ENCODE measurements around the gene GARNL3.

Gene GARNL3

GRCh38 chr9:127281891-127282290 lies 17.3 kb downstream of the GARNL3 start:
- TF ChIP-seq TAF1 (IDR thresholded peaks at IDR 0.05; ENCODE audit: borderline replicate concordance, insufficient read depth, low read length) (no peak), REST (IDR thresholded peaks at IDR 0.05; ENCODE audit: insufficient read depth in 1 of 2, low read depth in 2 of 2, low read length in 2 of 2) (no peak), SIN3A (IDR thresholded peaks at IDR 0.05; ENCODE audit: borderline replicate concordance, insufficient read depth, low read length) (no peak), FOXP2 (optimal IDR thresholded peaks at IDR 0.05; ENCODE audit: borderline replicate concordance, extremely low read depth, extremely low read length, insufficient read depth) (no peak), POLR2AphosphoS5 (IDR thresholded peaks at IDR 0.05; ENCODE audit: low read depth, low read length) (no peak)

GRCh38 chr9:127282611-127283010 lies 18.0 kb downstream of the GARNL3 start:
- TF ChIP-seq FOXP2 (optimal IDR thresholded peaks at IDR 0.05; ENCODE audit: borderline replicate concordance, extremely low read depth, extremely low read length, insufficient read depth) (no peak), POLR2AphosphoS5 (IDR thresholded peaks at IDR 0.05; ENCODE audit: low read depth, low read length) (no peak), REST (IDR thresholded peaks at IDR 0.05; ENCODE audit: insufficient read depth in 1 of 2, low read depth in 2 of 2, low read length in 2 of 2) (no peak), TAF1 (IDR thresholded peaks at IDR 0.05; ENCODE audit: borderline replicate concordance, insufficient read depth, low read length) (no peak), SIN3A (IDR thresholded peaks at IDR 0.05; ENCODE audit: borderline replicate concordance, insufficient read depth, low read length) (no peak)

- TF ChIP-seq SIN3A (IDR thresholded peaks at IDR 0.05; ENCODE audit: borderline replicate concordance, insufficient read depth, low read length) = no peak
- TF ChIP-seq TAF1 (IDR thresholded peaks at IDR 0.05; ENCODE audit: borderline replicate concordance, insufficient read depth, low read length) = no peak
- TF ChIP-seq REST (IDR thresholded peaks at IDR 0.05; ENCODE audit: insufficient read depth in 1 of 2, low read depth in 2 of 2, low read length in 2 of 2) = no peak
- no peak for TF ChIP-seq POLR2AphosphoS5 (IDR thresholded peaks at IDR 0.05; ENCODE audit: low read depth, low read length)
- no peak for TF ChIP-seq FOXP2 (optimal IDR thresholded peaks at IDR 0.05; ENCODE audit: borderline replicate concordance, extremely low read depth, extremely low read length, insufficient read depth)
These were observed 18.6 kb downstream of the GARNL3 start for GRCh38 chr9:127283135-127283534.

DNA sequence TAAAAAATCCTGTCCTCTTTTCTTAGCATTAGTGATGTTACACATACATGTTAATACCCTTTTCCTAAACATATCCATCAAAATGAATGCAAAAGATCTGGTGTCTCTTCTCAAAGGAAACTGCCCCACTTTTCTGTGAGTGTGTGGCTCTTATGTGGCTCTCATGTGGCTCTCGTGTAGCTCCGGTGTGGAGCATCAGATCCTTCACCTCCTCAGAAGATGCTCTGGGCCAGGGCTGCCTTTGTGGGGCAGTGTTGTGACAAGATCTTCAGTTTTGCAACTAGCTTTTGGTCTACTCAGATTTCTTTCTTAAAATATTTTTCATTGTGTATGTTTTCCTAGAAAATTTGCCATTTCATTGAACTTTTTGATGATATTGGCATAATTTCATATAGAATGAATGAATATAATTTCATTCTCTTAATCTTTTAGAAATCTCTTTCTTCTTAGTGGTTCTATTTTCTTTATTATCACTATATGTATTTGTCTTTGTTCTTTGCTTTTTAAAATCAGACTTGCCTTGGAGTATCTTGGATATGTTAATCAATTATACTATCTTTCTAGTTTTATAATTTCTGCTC lies 19.4 kb downstream of the GARNL3 start:
- no peak for TF ChIP-seq FOXP2 (optimal IDR thresholded peaks at IDR 0.05; ENCODE audit: borderline replicate concordance, extremely low read depth, extremely low read length, insufficient read depth)
- no peak for TF ChIP-seq SIN3A (IDR thresholded peaks at IDR 0.05; ENCODE audit: borderline replicate concordance, insufficient read depth, low read length)
- TF ChIP-seq TAF1 (IDR thresholded peaks at IDR 0.05; ENCODE audit: borderline replicate concordance, insufficient read depth, low read length) = no peak
- no peak for TF ChIP-seq REST (IDR thresholded peaks at IDR 0.05; ENCODE audit: insufficient read depth in 1 of 2, low read depth in 2 of 2, low read length in 2 of 2)
- no peak for TF ChIP-seq POLR2AphosphoS5 (IDR thresholded peaks at IDR 0.05; ENCODE audit: low read depth, low read length)

Measured in PFSK-1 (cell line).